HepG2 (cell line): ENCODE measurements around the gene ANAPC2. TPM values are rescaled to one million over a fixed set of nuclear protein-coding genes. Genes with fewer than 3 reads are reported as not detected.

ENCODE experiments used
- ARID4A ChIP-seq: sonication (generic); formaldehyde crosslinking; IDR thresholded peaks from 2 replicates; pipeline ENCODE4 v1.5.0; 2020; ENCODE audit warnings: mild to moderate bottlenecking, missing genetic modification reagents, borderline replicate concordance
- ARNTL ChIP-seq: sonication (generic); formaldehyde crosslinking; IDR thresholded peaks from 2 replicates; pipeline ENCODE4 v1.4.0; 2020; ENCODE audit warnings: mild to moderate bottlenecking, missing genetic modification reagents
- BRCA1 ChIP-seq: sonication (generic); formaldehyde crosslinking; IDR thresholded peaks from 2 replicates; pipeline ENCODE4 v1.4.0; 2020; ENCODE audit warnings: missing genetic modification reagents
- ELF3 ChIP-seq: IDR thresholded peaks from 2 replicates; pipeline ENCODE4 v1.6.1; 2016; ENCODE audit warnings: missing genetic modification reagents, missing compliant biosample characterization
- FOXK2 ChIP-seq: fragments of 450-650 bp; IDR thresholded peaks from 2 replicates; pipeline ENCODE4 v1.6.1; 2016
- HOXA7 ChIP-seq: sonication (generic); formaldehyde crosslinking; IDR thresholded peaks from 2 replicates; pipeline ENCODE4 v1.8.1; 2022; ENCODE audit warnings: mild to moderate bottlenecking, missing genetic modification reagents, moderate library complexity
- MTF2 ChIP-seq: sonication (generic); formaldehyde crosslinking; IDR thresholded peaks from 2 replicates; pipeline ENCODE4 v1.5.0; 2020; ENCODE audit warnings: missing genetic modification reagents, borderline replicate concordance
- MXI1 ChIP-seq: IDR thresholded peaks from 3 replicates; pipeline ENCODE4 v1.6.1; 2012; ENCODE audit warnings: low read depth, low read length, inconsistent platforms, borderline replicate concordance
- NR2F6 ChIP-seq, 2 experiments: IDR thresholded peaks; 2 replicates each; pipeline ENCODE4 v1.6.1; 2016; ENCODE audit warnings: antibody characterized with exemption in 1 of 2, mild to moderate bottlenecking in 1 of 2
- RNF219 ChIP-seq: sonication (generic); formaldehyde crosslinking; IDR thresholded peaks from 2 replicates; pipeline ENCODE4 v1.5.0; 2020; ENCODE audit warnings: mild to moderate bottlenecking, missing genetic modification reagents
- SIN3A ChIP-seq: IDR thresholded peaks from 2 replicates; pipeline ENCODE4 v1.6.1; 2011; ENCODE audit warnings: low read depth, mild to moderate bottlenecking, control low read depth, low read length, borderline replicate concordance
- SNAI1 ChIP-seq: sonication (generic); formaldehyde crosslinking; IDR thresholded peaks from 2 replicates; pipeline ENCODE4 v1.5.0; 2020; ENCODE audit warnings: mild to moderate bottlenecking, missing genetic modification reagents, borderline replicate concordance
- SRSF9 ChIP-seq: fragments of 200-400 bp; formaldehyde crosslinking; IDR thresholded peaks from 2 replicates; pipeline ENCODE4 v1.6.1; 2018; ENCODE audit warnings: borderline replicate concordance, mild to moderate bottlenecking, low read depth, low read length; ENCODE audit not compliant: insufficient read depth, poor library complexity, severe bottlenecking
- TAF15 ChIP-seq: fragments of 200-400 bp; formaldehyde crosslinking; IDR thresholded peaks from one replicate; pipeline ENCODE4 v1.6.1; 2018; ENCODE audit warnings: mild to moderate bottlenecking, low read depth, low read length; ENCODE audit not compliant: poor library complexity, severe bottlenecking
- ZEB1 ChIP-seq: IDR thresholded peaks from 2 replicates; pipeline ENCODE4 v1.6.1; 2012; ENCODE audit warnings: mild to moderate bottlenecking, low read depth, inconsistent platforms; ENCODE audit not compliant: insufficient replicate concordance
- ZNF343 ChIP-seq: sonication (generic); formaldehyde crosslinking; IDR thresholded peaks from 2 replicates; pipeline ENCODE4 v1.4.0; 2020; ENCODE audit warnings: mild to moderate bottlenecking, missing genetic modification reagents
- ZNF362 ChIP-seq: sonication (generic); formaldehyde crosslinking; IDR thresholded peaks from 2 replicates; pipeline ENCODE4 v1.4.0; 2020; ENCODE audit warnings: missing genetic modification reagents, mild to moderate bottlenecking, borderline replicate concordance
- ZNF501 ChIP-seq: sonication (generic); formaldehyde crosslinking; IDR thresholded peaks from 2 replicates; pipeline ENCODE4 v1.5.1; 2020; ENCODE audit warnings: mild to moderate bottlenecking, moderate library complexity, missing genetic modification reagents
- ZNF660 ChIP-seq: sonication (generic); formaldehyde crosslinking; IDR thresholded peaks from 2 replicates; pipeline ENCODE4 v1.5.1; 2020; ENCODE audit warnings: mild to moderate bottlenecking, low read depth, missing genetic modification reagents, borderline replicate concordance
- polyA plus RNA-seq, 8 experiments: library from polyadenylated mRNA; depleted of rRNA in 3 of 8; stranded (reverse) in 7 of 8; unstranded in 1 of 8; fragments of >200 nt; fragmentation: Illumina TruSeq in 4 of 8; extraction: Trizol in 4 of 8; gene quantifications; 2 replicates each; pipeline versions ENCODE4 v1.2.1 to v1.2.3, GENCODE V29; 2011 to 2016; ENCODE audit warnings: low read depth in 4 of 8, missing spikeins in 1 of 8, mixed read lengths in 1 of 8; ENCODE audit not compliant: insufficient read depth in 1 of 8
- total RNA-seq, 5 experiments: library from RNA; depleted of rRNA; stranded (reverse); fragments of >200 nt; fragmentation: Illumina TruSeq; extraction: Trizol; gene quantifications; 2 replicates each; pipeline ENCODE4 v1.2.3, GENCODE V29; 2016; ENCODE audit warnings: low read depth in 1 of 5

The ANAPC2 gene
- total and polyA plus RNA-seq, 2 of the 13 experiments (the other 11 are each of a cell fraction or from before 2014, with no cell fraction given), result 12.3 to 15.4 TPM

- TF ChIP-seq FOXK2 (no peak), ZEB1 (peak; percentile 94), SIN3A (0 out of 2 replicates have a peak, but pooled peaks have one; percentile 51), TAF15 (no peak), SNAI1 (CRISPR knock-in tag) (peak; percentile 45; the same call in 1 of the 2 replicates), ZNF501 (CRISPR knock-in tag) (peak; percentile 40; the same call in 1 of the 2 replicates), ARID4A (CRISPR knock-in tag) (peak; percentile 31; the same call in 1 of the 2 replicates), MXI1 (peak; percentile 39; the same call in 1 of the 3 replicates), ZNF343 (CRISPR knock-in tag) (no peak), BRCA1 (CRISPR knock-in tag) (no peak), MTF2 (CRISPR knock-in tag) (no peak), RNF219 (no peak), ARNTL (0 out of 2 replicates have a peak, but pooled peaks have one; percentile 30), SRSF9 (no peak), HOXA7 (CRISPR knock-in tag) (no peak), ELF3 (peak; percentile 37; the same call in 1 of the 2 replicates), ZNF660 (CRISPR knock-in tag) (no peak), NR2F6 (IDR thresholded peaks at IDR 0.05) (0 out of 2 replicates have a peak, but pooled peaks have one; percentile 18), NR2F6 (CRISPR knock-in tag; IDR thresholded peaks at IDR 0.05) (peak; percentile 56), ZNF362 (peak; percentile 14; the same call in 1 of the 2 replicates)
Observed at GRCh38 chr9:137198051-137198901, 9.9 kb upstream of the ANAPC2 start (continued).
